Ovary (tissue), 9 donors: ENCODE results near the gene FNDC11. TPM values are rescaled to one million over a fixed set of nuclear protein-coding genes. Genes with fewer than 3 reads are reported as not detected.

Source experiments
- DNase-seq, 5 donors: peaks; one replicate each; pipeline ENCODE4 v3.0.0-alpha.2; 2019 to 2020
- H3K27ac ChIP-seq, 2 donors: fragments of 200-600 bp; one replicate each; pipeline versions ENCODE4 v1.5.1 to v1.8.0; 2019 to 2022
- H3K27me3 ChIP-seq: fragments of 200-600 bp; one replicate; pipeline ENCODE4 v1.8.0; 2022
- H3K36me3 ChIP-seq: fragments of 200-600 bp; sonication (generic); one replicate; pipeline ENCODE4 v1.5.1; 2019
- H3K4me1 ChIP-seq: one replicate; pipeline ENCODE4 v1.8.1; 2013; ENCODE audit warnings: mild to moderate bottlenecking, moderate library complexity; ENCODE audit not compliant: insufficient read depth
- H3K4me3 ChIP-seq: fragments of 200-600 bp; sonication (generic); one replicate; pipeline ENCODE4 v1.5.1; 2017
- H3K9me3 ChIP-seq, 2 donors: fragments of 200-600 bp in 1 of 2; sonication (generic) in 1 of 2; one replicate each; pipeline versions ENCODE4 v1.5.1 to v1.8.1; 2013 to 2019; ENCODE audit warnings: mild to moderate bottlenecking in 1 of 2, moderate library complexity in 1 of 2
- EP300 ChIP-seq: sonication (generic); formaldehyde crosslinking; IDR thresholded peaks from one replicate; pipeline ENCODE4 v1.6.1; 2017; ENCODE audit warnings: antibody characterized with exemption
- POLR2A ChIP-seq: fragments of 450-650 bp; IDR thresholded peaks from one replicate; pipeline ENCODE4 v1.6.1; 2017; ENCODE audit warnings: antibody characterized with exemption, mild to moderate bottlenecking, moderate library complexity
- WGBS, 3 donors: extraction: QIAGEN DNeasy Blood & Tissue Kit in 1 of 3; methylation state at CpG; one replicate each; pipeline versions ENCODE4 v1.1.5 to v1.1.7; 2013 to 2017; 5-methylcytosine and 5-hydroxymethylcytosine counted together
- intact Hi-C, 4 donors: fragments of 100-400 bp; cut with DNase I; formaldehyde crosslinking; loops; one replicate each; pipeline versions ENCODE4 v1.11.0 to v1.15.1; 2022 to 2023
- polyA plus RNA-seq, 2 donors: library from polyadenylated mRNA; stranded (reverse); fragments of 200-250 nt in 1 of 2; fragments of 350-450 nt in 1 of 2; fragmentation: Illumina TruSeq in 1 of 2; extraction: RNeasy Lipid Tissue Mini Kit (QIAGEN cat#74804) in 1 of 2; gene quantifications; one replicate each; pipeline ENCODE4 v1.2.3, GENCODE V29; 2013 to 2014
- total RNA-seq, 7 donors: library from RNA; depleted of rRNA in 2 of 7; stranded (reverse); fragments of >200 nt in 2 of 7; fragmentation: NEBNext Ultra II Directional in 3 of 7; extraction: Animal tissue kit (Norgen Biotek cat#: 25700) in 3 of 7; gene quantifications; one replicate each; pipeline versions ENCODE4 v1.1.0 to v1.2.4, GENCODE V29; 2016 to 2023
- TF ChIP-seq, protein P1 (sequence below), 3 donors: fragments of 450-650 bp in 2 of 3; fragments of 200-600 bp in 1 of 3; IDR thresholded peaks; one replicate each; pipeline versions ENCODE4 v1.5.1 to v1.8.0; 2016 to 2022; ENCODE audit warnings: antibody characterized with exemption in 3 of 3, mild to moderate bottlenecking in 1 of 3
- donor health status: DM: no; HTN: no; CAD: no; lungs with moderate emphysema.
- donor health status: DM: no; HTN: no; CAD: no.
- donor health status: Bipolar disorder and iron deficiency.
- donor health status: DM: yes; HTN: yes; CAD: no.
- donor health status: DM: no; HTN: no; CAD: no.
- donor health status: DM: yes; HTN: yes; CAD: no.

FNDC11 gene
- total and polyA plus RNA-seq, 9 donors: 0.10 to 5.5 (median 0.35) TPM; not detected in 2

- Histone ChIP-seq H3K27ac (no peak overlapping the region), H3K4me1 (no peaks in the 10 kb centered on the region), H3K4me3 (no peak overlapping the region), H3K27me3 (no peaks in the 10 kb centered on the region), H3K9me3 (no peaks in the 10 kb centered on the region), H3K36me3 (no peaks in the 10 kb centered on the region)
- TF ChIP-seq EP300 (no peak), POLR2A (no peak)
- TF ChIP-seq, protein P1, sequence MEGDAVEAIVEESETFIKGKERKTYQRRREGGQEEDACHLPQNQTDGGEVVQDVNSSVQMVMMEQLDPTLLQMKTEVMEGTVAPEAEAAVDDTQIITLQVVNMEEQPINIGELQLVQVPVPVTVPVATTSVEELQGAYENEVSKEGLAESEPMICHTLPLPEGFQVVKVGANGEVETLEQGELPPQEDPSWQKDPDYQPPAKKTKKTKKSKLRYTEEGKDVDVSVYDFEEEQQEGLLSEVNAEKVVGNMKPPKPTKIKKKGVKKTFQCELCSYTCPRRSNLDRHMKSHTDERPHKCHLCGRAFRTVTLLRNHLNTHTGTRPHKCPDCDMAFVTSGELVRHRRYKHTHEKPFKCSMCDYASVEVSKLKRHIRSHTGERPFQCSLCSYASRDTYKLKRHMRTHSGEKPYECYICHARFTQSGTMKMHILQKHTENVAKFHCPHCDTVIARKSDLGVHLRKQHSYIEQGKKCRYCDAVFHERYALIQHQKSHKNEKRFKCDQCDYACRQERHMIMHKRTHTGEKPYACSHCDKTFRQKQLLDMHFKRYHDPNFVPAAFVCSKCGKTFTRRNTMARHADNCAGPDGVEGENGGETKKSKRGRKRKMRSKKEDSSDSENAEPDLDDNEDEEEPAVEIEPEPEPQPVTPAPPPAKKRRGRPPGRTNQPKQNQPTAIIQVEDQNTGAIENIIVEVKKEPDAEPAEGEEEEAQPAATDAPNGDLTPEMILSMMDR (IDR thresholded peaks at IDR 0.05): no peak
- 55 to 61% (median 59%) methylated on average over 6 of the region's 6 CpGs for WGBS, 3 donors
- intact Hi-C loops: no loop called here
- DNase-seq: no peak
These were observed 8.1 kb upstream of the FNDC11 start for GRCh38 chr20:63545814-63546213.

GRCh38 chr20:63546256-63546955 is 7.6 kb upstream of the FNDC11 start:
- no peaks in the 10 kb centered on the region for H3K27me3 ChIP-seq
- no peak overlapping the region for H3K27ac ChIP-seq
- intact Hi-C loops: no loop called here
- DNase-seq: no peak
- H3K36me3 ChIP-seq: no peaks in the 10 kb centered on the region
- TF ChIP-seq POLR2A (no peak), EP300 (no peak)
- TF ChIP-seq, protein P1 (IDR thresholded peaks at IDR 0.05): no peak
- no peaks in the 10 kb centered on the region for H3K4me1 ChIP-seq
- no peak overlapping the region for H3K4me3 ChIP-seq
- no peaks in the 10 kb centered on the region for H3K9me3 ChIP-seq
- WGBS, 3 donors: 59 to 69% (median 64%) methylated on average over 18 to 20 of the region's 20 CpGs

- H3K36me3 ChIP-seq: no peaks in the 10 kb centered on the region
- H3K4me3 ChIP-seq: no peak overlapping the region
- H3K27ac ChIP-seq: no peak overlapping the region
- WGBS, 3 donors: 39 to 51% (median 50%) methylated on average over 38 to 58 of the region's 58 CpGs
- no peaks in the 10 kb centered on the region for H3K4me1 ChIP-seq
- H3K27me3 ChIP-seq: no peaks in the 10 kb centered on the region
- TF ChIP-seq, protein P1 (IDR thresholded peaks at IDR 0.05): no peak
- TF ChIP-seq POLR2A (no peak), EP300 (no peak)
- no peaks in the 10 kb centered on the region for H3K9me3 ChIP-seq
- DNase-seq: no peak
- intact Hi-C loops: no loop called here
These were observed 6.8 kb upstream of the FNDC11 start for GRCh38 chr20:63546956-63547724.

DNA sequence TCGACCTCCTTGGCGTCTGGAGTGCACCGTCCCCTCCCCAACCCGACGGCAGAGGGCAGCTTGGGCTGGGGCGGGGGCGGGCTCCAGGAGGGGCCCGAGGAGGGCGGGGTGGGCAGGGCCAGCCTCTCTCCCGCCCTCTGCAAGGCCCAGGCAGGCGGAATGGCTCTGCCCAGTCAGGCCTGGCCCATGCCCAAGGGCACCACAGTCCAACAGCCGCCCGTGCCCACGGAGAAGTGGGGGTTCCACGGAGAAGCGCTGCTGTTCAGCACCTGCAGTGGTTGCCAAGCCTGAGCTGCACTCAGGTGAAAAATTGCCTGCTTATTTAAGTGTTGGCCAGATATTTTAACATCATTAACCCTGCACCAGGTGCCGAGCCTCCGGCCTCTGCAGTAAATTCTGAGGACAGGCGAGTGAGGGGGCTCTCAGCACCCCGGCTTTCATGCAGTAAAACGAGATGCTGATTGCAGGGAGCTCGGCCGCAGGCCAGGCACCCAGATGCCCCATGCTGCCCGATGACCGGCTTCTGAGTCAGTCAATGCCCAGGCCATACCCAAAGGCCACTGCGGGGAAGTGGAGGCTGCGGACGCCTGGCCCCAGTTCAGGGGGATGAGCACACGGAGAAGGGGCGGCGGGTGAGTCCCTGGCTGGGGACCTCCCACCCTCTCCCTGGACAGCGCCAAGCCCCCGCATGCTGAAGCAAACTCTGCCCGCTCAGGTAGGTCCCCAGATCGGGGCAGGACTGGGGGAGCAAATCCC is 6.1 kb upstream of the FNDC11 start, which contains the start of gene SRMS:
Gene SRMS (minus strand): TSS at position 25 of the 756 bp plus-strand sequence. CDS start 286 bp downstream, outside the sequence.
- intact Hi-C loops: no loop called here
- H3K4me3 ChIP-seq: no peak within 1 kb of the TSS
- no peak for TF ChIP-seq EP300
- TF ChIP-seq POLR2A: no peak
- TF ChIP-seq, protein P1 (IDR thresholded peaks at IDR 0.05): no peak
- no peaks in the 10 kb centered on the region for H3K4me1 ChIP-seq
- H3K27ac ChIP-seq: no peak within 1 kb of the TSS
- H3K9me3 ChIP-seq: no peaks in the 10 kb centered on the region
- no peaks in the 10 kb centered on the region for H3K36me3 ChIP-seq
- DNase-seq: no peak
- no peaks in the 10 kb centered on the region for H3K27me3 ChIP-seq
- 28 to 42% (median 30%) methylated on average over 30 to 35 of the region's 35 CpGs for WGBS, 3 donors
